Stimulated activated CD8-positive, alpha-beta memory T cell treated with anti-CD3 and anti-CD28 coated beads, Interleukin-15, amount 100 ng/mL, for 24 hours (primary cell): ENCODE data around the gene TMEM247.

ENCODE experiments used
- DNase-seq: peaks from one replicate; pipeline ENCODE4 v3.0.0-alpha.2; 2020; ENCODE audit warnings: low read depth

TMEM247 gene

GRCh38 chr2:46489423-46490174 lies 10.2 kb downstream of the TMEM247 start:
- DNase-seq = no peak

- no peak for DNase-seq
These were observed 11.3 kb downstream of the TMEM247 start for GRCh38 chr2:46490521-46491141.

GRCh38 chr2:46492301-46492700 lies 12.9 kb downstream of the TMEM247 start:
- no peak for DNase-seq

- DNase-seq = no peak
These were observed 14.0 kb downstream of the TMEM247 start for GRCh38 chr2:46493241-46493970.

GRCh38 chr2:46493971-46494250 lies 14.5 kb downstream of the TMEM247 start:
- no peak for DNase-seq

GRCh38 chr2:46494596-46494995 lies 15.2 kb downstream of the TMEM247 start:
- no peak for DNase-seq

GRCh38 chr2:46495231-46496030 lies 16.1 kb downstream of the TMEM247 start:
- no peak for DNase-seq

GRCh38 chr2:46497766-46498165 lies 18.4 kb downstream of the TMEM247 start:
- no peak for DNase-seq

GRCh38 chr2:46498681-46499080 lies 19.3 kb downstream of the TMEM247 start:
- no peak for DNase-seq

- DNase-seq = no peak
These were observed 20.0 kb downstream of the TMEM247 start for GRCh38 chr2:46499392-46499785.

GRCh38 chr2:46500801-46501200 lies 21.4 kb downstream of the TMEM247 start:
- DNase-seq = no peak

- DNase-seq = no peak
These were observed 23.0 kb downstream of the TMEM247 start for GRCh38 chr2:46502291-46502885.

- DNase-seq = no peak
These were observed 24.3 kb downstream of the TMEM247 start for GRCh38 chr2:46503686-46504085.

GRCh38 chr2:46504221-46504620 lies 24.9 kb downstream of the TMEM247 start:
- no peak for DNase-seq

- no peak for DNase-seq
These were observed 25.5 kb downstream of the TMEM247 start for GRCh38 chr2:46504685-46505471.

- DNase-seq = no peak
These were observed 26.1 kb downstream of the TMEM247 start for GRCh38 chr2:46505472-46505783.

GRCh38 chr2:46506131-46506706 lies 26.9 kb downstream of the TMEM247 start:
- no peak for DNase-seq

- DNase-seq = no peak
These were observed 28.9 kb downstream of the TMEM247 start for GRCh38 chr2:46508312-46508711.

- no peak for DNase-seq
These were observed 29.4 kb downstream of the TMEM247 start for GRCh38 chr2:46508759-46509158.

- no peak for DNase-seq
These were observed 30.4 kb downstream of the TMEM247 start for GRCh38 chr2:46509804-46510203.

GRCh38 chr2:46510598-46511177 lies 31.3 kb downstream of the TMEM247 start:
- no peak for DNase-seq
